Activated CD4-positive, CD25-positive, alpha-beta regulatory T cell treated with anti-CD3 and anti-CD28 coated beads, Interleukin-2, amount 50 U/mL, for 16 hours (primary cell): ENCODE data around the gene KCNT2.

Source experiments
- DNase-seq: peaks from one replicate; pipeline ENCODE4 v3.0.0-alpha.2; 2020; ENCODE audit warnings: low read depth, low spot score

Gene KCNT2

DNA sequence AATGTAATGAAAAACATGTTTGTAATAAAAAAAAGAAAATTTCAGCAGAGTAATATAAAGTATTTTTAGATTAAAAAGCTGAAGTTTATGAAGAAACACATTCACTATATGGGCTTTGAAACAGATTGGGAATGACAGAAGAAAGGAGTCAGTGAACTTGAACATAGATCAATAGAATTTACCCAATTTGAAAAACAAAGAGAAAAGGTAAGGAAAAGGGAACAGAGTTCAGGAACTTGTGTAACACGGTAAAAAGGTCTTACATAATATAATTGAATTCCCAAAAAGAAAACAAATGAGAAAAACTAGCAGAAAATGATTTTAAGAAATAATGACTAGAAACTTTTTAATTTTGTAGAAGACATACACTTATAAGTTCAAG, 206.8 kb downstream of the KCNT2 start:
- no peak for DNase-seq

DNA sequence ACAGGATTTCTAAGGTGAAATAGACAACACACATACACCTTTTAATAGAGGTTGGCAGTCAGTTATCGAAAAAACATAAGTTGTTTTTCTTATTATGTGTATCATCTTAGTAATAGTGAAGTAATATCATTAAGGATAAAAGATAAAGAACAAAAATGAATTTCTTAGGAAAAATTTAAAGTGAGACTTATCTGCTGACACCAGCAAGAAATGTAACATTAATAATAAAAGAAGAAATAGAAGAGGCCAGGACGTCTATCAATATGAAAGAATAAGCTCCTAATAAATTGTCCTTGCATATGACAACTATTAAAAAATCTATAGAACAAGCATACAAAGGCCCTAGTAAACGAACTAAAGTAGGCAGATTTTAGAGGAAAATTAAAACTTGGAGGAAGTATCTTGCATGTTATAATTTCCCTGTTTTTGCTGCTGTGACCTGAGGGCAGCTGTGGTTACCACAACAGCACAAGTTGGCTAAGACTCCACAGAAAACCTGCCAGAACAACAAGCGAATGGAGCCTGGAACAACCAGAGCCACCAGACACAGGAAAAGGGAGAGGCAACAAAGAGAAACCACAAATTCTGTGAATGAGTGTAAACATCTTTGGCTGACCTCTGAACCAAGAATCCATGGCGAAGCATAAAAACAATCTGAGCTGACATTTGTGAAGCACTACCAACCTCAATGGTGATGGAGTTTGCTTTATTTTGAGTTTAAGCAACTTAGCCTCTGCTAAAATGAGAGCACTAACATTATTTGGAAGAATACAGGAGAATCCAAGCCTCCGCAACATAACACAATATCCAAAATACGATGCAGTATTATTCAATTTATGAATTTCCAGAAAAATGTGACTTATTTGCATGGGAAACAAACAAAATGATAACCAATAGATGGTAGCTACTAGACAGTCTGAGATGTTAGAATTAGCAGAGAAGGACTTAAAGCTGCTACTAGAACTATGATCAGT, 207.5 kb downstream of the KCNT2 start:
- DNase-seq: no peak

DNA sequence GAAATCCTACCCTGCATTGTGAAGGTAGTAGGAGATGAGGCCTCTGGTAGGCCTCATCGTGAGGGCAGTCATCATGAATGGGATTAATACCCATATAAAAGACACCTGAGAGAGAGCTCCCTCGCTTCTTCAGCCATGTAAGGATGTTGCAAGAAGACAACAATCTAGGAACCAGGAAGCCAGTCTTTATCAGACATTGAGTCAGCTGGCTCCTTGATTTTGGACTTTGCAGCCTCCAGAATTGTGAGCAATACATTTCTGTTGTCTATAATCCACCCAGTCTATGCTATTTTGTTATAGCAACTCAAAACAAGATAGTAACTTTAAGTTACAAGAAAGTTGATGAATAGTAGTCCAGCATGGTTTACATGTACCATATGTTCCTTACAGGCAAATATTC, 208.5 kb downstream of the KCNT2 start:
- DNase-seq: no peak

DNA sequence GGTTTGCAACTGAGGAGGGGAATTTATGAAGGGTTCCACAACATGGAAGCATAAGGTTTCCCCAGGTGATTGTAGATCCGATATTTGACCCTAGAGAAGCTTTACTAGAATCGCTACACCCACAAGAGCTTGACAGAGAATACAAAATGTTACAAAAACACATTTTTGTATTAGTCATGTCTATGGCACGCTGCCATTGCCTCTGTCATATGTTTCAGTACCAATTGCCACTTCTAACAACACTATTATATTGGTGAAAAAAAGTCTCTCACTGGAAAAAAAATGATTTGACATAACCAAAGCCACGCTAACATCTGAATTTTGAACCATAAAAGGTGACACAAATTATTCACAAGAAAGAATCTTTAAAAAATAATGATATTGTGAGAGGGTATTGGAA, 214.5 kb downstream of the KCNT2 start:
- no peak for DNase-seq

DNA sequence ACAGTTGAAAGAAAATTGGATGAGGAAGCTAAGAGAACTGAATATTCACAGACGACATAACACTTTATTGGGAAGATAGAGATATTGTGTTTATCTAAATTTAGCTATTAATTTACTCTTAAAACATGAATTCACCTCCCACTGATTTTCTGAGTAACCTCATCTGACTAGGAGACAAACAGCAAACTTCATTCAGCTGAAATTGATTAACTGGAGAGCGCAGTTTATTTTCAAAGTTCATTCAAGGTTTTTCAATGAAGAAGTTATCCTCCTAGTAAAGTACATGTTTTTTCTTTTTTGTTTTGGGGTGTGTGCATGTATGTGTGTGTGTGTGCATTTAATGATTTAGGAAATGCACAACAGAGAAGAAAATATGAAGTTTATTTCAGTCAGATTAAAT, 215.0 kb downstream of the KCNT2 start:
- DNase-seq: no peak

DNA sequence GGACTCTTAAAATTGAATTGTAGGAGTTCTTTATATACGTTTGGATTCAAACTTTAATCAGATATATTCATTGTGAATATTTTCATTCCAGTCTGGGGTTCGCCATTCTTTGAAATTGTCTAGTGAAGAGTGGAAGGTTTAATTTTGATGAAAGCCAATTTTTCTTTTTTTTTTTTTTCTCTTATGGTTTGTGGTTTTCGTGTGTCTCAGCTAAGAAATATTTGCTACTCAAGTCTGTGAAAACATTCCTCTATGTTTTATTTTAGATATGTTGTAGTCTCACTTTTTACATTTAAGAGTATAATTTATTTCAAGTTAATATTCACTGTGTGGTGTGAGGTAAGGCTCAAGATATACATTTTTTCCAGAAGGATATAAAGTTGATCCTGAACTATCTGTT, 220.5 kb downstream of the KCNT2 start:
- DNase-seq: no peak

DNA sequence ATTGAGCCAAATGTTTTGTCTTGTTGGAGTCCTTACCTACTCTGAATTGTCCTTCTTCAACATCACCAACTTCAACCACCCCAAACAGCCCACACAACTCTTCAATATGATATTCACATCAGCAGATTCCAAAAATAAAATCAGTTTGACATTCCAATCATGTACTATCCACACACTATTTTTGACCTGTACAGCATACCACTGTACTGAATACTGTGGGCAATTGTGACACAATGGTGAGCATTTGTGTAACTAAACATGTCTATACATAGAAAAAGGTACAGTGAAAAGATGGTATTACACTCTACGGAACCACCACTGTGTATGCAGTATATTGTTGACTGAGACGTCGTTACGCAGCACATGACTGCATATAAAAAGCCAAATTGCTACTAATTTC, 223.1 kb downstream of the KCNT2 start:
- DNase-seq: no peak

DNA sequence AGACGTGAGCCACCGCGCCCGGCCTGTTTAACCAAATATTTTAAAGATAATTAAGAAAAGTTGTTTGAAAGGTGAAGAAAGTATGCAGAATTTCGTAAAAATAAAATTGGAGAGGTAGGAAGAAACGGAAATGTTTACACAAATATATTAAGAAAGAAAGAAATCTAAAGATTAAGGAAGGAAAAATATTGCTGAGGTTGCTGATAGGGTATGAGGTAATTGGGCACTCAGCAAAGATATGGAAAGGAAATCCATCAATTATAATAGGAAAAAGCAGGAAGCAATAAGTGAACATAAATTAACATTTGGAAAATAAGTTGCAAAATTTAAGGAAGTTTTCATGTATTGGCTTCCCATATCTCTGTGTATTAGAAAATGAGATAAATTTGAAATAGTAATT, 225.9 kb downstream of the KCNT2 start:
- no peak for DNase-seq

DNA sequence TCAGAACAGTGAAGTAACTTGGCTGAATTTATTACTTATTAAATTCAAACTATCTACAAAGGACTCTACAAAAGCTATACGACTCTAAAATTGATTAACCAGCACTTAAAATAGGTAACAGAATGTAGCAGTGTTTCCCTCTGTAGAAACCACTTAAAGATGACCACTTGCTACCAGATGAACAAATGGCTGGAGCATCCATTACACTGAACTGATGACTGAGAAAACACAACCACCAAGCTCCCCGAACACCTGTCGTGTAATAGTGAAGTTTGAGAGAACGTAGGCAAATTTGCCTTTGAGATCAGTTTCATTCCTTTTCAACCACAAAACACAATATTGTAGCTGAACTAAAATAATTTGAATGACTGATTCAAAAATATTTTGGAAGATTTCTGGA, 226.7 kb downstream of the KCNT2 start:
- DNase-seq: no peak

DNA sequence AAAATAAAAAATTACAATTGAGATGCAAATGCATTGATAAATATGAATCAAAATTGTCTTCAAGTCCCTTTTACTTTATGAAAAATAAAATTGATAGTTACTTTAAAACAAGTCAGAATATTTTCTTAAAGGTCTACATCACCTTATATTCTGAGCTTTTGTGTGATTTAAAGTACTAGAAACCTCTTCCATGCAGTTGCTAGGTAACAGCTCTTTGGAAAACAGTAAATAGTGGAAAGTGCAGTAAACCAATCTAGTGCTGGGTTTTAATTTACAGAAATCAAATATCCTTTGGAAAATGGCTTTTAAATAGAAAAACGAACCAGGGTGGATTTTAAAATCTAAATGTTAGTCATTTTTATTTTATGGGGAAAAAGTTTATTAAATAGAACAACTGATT, 227.9 kb downstream of the KCNT2 start:
- DNase-seq: no peak

DNA sequence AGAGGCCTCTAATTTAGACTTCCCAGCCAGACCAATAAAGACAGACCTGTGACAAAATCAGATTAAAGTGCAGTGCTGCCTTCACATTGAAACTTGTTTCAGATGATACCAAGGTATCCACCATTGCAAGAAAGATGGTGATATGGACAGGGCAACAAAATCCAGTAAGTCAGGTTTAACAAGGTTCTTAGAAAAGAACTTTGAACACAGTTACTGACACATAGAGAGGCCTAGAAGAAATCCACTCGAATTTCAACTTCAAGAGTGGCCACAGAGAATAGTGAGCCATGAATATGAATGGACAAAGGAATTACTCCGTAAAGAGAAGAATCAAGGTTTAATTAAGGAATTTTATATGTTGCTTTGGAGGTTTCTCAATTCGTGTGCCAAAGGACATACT, 230.4 kb downstream of the KCNT2 start:
- DNase-seq: no peak

DNA sequence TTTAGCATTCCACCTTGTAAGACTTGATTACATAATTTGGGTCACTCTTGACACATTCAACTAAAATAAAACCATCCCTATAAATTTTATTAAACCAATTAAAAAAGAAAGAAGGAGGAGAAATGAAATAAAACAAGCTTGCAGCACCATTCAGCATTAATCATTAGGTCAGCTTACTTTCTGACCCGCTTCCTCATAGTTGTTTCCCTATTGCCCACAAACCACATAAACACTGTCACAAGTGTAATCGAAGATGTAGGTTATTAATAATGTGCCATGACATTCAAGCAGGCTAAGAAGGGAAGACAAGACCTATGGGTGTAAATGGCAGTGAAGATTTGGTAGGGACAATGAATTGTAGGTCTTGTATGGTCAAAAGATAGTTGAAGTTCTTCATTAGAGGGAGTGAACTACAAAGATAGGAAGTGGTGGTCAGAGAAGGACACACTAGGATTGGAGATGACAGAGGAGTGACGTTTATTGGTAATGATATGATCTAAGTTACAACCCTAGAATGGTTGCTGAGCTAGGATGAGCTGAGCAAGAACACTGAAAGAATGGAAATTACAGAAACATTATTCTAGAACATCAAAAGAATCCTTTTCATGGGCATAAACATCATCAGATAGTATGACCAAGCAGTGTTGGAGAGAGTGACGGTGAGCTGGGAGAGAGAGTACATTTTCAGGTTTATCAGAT, 231.5 kb downstream of the KCNT2 start:
- DNase-seq: no peak

DNA sequence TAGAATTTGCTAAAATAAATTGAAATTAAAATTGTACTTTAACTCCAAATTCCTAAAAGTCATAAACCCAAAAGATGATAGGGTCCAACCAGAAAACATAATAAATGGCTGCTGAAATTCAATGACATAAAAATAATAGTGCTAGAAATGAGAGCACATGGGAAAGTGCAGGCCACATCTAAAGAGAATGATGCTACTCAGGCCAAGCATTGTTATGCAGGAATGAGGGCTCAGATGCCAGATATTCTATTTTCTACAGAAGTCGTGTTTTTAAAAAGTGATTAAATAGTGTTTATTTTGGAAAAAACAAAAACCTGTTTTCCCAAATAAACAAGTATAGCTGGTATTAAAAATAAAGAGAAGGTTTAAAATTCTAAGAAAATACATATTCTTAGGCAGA, 234.4 kb downstream of the KCNT2 start:
- no peak for DNase-seq

DNA sequence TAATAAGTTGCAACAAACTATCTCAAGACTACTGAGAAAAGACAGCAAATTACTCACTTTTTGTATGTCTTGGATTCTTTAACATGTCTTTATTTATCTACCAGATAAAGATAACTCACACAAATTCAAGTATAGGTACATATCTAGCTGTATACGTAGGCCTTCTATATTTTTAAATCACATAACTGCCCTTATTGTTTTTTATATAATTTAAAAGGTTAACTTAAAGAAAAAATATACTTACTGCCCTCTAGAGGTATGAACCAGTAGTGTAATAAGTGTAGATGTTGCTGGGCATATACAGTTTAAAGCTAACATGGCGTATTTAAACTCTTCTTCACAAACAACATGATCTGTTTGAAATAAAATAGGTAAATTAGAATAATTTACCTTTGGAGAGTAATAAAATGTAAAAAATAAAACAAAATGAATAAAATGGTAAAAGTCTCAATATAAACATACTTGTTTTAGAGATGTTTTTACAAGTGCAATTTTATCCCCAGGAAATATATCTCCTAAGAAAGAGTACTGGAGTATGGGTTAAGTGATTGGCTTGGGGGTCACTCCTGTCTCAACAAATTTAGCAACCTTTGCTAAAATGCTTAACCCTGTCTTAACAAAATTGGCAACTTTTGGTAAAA, 235.2 kb downstream of the KCNT2 start:
- no peak for DNase-seq

DNA sequence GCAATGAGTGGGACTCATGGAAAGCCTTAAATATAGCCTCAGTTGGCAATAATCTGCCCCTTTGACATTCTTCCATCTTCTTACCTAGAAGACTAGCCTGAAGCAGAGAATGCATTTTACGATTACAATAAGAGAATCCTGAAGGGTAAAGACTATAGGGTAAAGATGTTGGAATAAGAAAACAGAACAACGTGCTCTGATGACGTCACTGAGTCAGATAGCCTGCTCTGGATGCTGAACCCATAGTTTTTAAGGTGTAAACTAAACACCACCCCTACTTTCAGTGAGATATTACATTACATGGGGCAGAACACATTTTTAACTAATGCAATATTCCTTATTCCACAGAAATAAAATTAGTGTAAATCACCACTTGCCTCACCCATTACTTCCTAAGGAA, 240.4 kb downstream of the KCNT2 start:
- DNase-seq: no peak

DNA sequence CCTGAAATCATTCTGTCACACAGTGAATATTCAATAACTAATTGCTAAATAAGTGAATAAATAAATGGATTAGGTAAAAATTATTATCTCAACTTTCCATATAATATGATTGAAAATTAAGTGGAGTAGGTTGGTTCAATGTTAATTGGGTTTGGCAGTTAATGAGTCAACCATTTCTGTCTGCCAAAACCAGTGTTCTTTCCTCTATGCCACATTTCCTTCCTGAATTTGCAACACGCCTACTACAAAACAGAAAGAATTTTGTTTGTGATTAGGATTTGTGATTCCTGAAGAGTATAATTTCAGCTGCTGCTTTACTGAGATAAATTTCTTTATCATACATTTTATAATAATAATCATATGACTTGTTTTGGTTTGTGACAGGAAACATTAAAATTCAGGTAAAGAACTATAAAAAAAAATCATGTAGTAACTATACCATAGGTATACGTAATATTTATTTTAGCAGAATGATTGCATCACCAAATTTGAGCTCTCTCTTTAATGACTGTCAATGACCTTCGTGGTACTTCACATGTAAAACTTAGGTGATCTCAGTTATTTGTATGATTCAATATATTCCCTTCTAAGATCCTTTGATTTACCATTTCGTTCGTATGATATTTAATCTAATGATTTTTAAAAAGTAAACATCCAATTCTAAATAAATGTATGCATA, 241.3 kb downstream of the KCNT2 start:
- DNase-seq: no peak

DNA sequence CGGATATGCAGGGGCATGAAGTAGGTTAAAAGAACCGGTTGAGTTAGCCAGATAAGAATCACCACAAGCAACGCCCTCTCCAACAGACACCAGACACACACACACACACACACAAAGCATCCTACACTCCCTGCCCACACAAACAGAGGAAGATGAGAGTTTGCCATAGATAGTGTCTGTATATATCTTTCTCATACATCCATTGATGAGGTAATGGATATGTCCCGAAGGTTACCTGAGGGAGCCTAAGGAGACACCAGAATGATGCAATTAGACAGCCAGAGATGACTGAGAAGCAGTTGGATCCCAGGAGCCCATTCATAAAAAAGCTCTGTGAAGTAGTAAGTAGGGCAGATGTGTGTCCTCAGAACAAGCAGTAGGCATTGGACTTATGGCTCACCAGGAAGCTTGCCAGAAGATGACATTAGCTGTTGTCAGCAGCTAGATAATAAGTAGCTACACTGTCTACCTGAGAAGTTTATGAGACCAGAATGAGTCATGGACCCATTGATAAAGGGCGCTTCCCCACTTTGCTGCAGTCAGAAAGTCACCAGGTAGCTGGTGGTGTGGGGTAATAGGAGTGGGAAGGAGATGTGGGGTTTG, 247.0 kb downstream of the KCNT2 start:
- no peak for DNase-seq

DNA sequence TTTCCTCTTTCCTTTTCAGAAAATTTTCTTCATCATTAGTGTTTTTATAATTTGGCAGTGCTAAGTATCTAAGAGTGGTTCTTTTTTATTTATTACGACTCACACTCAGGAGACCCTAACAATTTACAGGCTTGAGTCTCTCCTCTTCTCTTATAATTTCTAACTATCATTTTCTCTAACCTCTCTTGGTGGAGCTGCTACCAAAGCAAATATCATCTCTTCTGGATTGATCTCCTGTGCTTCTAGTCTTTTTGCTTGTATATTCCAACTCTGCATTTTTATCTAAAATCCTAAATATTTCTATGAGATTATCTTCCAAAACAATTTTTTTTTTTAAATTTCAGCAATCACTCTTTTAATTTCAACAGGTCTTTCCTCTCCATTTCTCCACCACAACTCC, 250.3 kb downstream of the KCNT2 start:
- DNase-seq: no peak

DNA sequence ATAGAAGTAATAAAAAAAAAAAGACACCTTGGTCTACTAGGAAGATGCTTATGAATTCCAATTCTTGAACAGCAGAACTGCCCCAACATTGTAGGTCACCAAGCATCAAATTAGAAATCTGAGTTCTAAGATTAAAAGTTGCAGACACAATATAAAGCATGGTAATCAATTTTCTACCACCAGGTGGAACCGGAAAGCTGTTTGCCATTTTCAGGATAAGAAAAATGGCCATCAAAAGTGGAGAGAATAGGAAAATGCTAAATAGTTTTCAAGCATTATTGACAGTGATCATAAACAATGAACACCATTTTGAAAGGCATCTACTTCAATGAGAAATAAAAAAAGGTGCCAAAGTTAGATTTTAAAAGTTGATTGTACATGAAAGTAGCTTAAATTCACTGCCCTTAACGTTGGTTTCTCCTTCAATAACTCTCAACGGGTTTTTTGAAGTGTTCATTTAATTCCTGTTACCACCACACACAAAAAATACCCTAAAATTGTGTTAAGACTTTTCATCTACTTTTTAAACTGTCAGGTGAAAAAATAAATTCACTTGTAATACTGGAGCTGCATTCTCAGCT, 252.9 kb downstream of the KCNT2 start:
- no peak for DNase-seq

DNA sequence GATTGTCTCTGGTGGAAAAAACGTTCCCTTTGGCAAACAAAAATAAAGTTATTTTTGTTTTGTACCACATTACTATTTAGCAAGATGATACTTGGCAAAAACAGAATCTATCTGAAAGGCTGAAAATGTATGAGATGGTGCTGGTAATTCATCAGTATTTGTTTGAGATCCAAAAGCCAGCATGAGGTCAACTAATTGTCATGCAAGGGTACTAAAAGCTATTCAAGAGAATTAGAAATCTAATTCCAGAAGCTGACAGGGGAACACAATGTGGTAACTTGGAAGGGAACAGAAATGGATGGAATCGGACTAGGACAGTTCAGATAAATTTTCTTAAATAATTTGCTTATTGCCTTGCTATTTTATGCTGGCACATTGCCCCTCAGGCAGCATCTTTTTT, 263.8 kb downstream of the KCNT2 start:
- no peak for DNase-seq

DNA sequence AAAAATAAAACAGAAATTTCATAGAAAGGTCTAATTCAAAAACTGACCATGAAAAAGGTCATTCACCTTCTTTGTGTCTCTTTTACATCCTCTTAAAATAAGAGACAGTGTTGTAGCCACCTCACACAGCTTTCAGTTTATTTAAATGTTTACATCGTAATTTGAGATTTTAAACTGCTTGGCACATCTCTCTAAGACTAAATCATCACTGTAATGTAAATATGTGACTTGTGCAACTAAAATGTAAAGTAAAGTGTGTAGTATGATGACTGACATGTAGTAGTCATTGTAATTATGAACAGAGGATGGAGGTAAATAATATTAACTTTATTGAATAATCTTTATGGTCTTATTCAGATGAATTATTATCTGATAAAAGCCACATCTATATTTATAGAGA, 283.9 kb downstream of the KCNT2 start:
- no peak for DNase-seq
